NB4 (cell line): ENCODE data around the gene AREL1.

Experiments used
- POLR2A ChIP-seq: IDR thresholded peaks from 2 replicates; pipeline ENCODE4 v1.6.1; 2011; ENCODE audit warnings: mild to moderate bottlenecking; ENCODE audit not compliant: insufficient read length; ENCODE audit errors: extremely low read depth
- TF ChIP-seq, protein P1 (sequence below): IDR thresholded peaks from one replicate; pipeline ENCODE4 v1.5.1; 2012; ENCODE audit warnings: low read depth, low read length

DNA sequence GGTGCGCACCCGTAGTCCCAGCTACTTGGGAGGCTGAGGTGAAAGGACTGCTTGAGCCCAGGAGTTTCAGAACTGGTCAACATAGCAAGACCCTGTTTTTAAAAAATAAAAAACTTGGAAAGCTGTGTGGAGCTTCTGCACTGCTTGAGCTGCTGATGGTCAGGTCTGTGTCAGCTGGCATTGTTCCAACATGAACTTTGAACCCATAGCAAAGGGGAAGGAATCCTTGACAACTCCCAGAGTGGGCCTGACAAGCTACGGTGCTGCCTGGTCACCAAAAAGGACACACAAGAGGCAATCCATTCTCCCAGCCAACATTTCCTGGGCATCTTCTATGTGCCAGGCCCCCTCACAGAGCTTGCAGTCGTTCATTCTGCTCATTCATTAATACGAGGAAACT, 84.5 kb downstream of the AREL1 start:
- TF ChIP-seq, protein P1, sequence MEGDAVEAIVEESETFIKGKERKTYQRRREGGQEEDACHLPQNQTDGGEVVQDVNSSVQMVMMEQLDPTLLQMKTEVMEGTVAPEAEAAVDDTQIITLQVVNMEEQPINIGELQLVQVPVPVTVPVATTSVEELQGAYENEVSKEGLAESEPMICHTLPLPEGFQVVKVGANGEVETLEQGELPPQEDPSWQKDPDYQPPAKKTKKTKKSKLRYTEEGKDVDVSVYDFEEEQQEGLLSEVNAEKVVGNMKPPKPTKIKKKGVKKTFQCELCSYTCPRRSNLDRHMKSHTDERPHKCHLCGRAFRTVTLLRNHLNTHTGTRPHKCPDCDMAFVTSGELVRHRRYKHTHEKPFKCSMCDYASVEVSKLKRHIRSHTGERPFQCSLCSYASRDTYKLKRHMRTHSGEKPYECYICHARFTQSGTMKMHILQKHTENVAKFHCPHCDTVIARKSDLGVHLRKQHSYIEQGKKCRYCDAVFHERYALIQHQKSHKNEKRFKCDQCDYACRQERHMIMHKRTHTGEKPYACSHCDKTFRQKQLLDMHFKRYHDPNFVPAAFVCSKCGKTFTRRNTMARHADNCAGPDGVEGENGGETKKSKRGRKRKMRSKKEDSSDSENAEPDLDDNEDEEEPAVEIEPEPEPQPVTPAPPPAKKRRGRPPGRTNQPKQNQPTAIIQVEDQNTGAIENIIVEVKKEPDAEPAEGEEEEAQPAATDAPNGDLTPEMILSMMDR: no peak
- TF ChIP-seq POLR2A: no peak
